IPS DF 4.7 (cell line): ENCODE results near the gene FBN1.
A peak's percentile ranks its signal among the peaks of the same experiment; 100 is the strongest.

Source experiments
- DNase-seq: peaks from one replicate; pipeline ENCODE4 v3.0.0-alpha.2; 2013; ENCODE audit warnings: low spot score; ENCODE audit errors: extremely low read depth

The FBN1 gene

GRCh38 chr15:48582452-48583247, 62.9 kb downstream of the FBN1 start:
- DNase-seq, result no peak

GRCh38 chr15:48581219-48581618, 64.3 kb downstream of the FBN1 start:
- no peak for DNase-seq

- no peak for DNase-seq
Measured at GRCh38 chr15:48580736-48581135, 64.8 kb downstream of the FBN1 start.

- no peak for DNase-seq
Measured at GRCh38 chr15:48579945-48580671, 65.4 kb downstream of the FBN1 start.

- no peak for DNase-seq
Measured at GRCh38 chr15:48578965-48579364, 66.5 kb downstream of the FBN1 start.

- DNase-seq, result no peak
Measured at GRCh38 chr15:48577469-48577868, 68.0 kb downstream of the FBN1 start.

- no peak for DNase-seq
Measured at GRCh38 chr15:48574187-48574586, 71.3 kb downstream of the FBN1 start.

- DNase-seq, result no peak
Measured at GRCh38 chr15:48573780-48574179, 71.7 kb downstream of the FBN1 start.

- DNase-seq, result no peak
Measured at GRCh38 chr15:48572823-48573222, 72.7 kb downstream of the FBN1 start.

GRCh38 chr15:48571510-48571909, 74.0 kb downstream of the FBN1 start:
- DNase-seq, result no peak

GRCh38 chr15:48570822-48571221, 74.7 kb downstream of the FBN1 start:
- no peak for DNase-seq

GRCh38 chr15:48569591-48570302, 75.8 kb downstream of the FBN1 start:
- no peak for DNase-seq

GRCh38 chr15:48566668-48567067, 78.8 kb downstream of the FBN1 start:
- no peak for DNase-seq

- no peak for DNase-seq
Measured at GRCh38 chr15:48565560-48566482, 79.7 kb downstream of the FBN1 start.

GRCh38 chr15:48564690-48565089, 80.8 kb downstream of the FBN1 start:
- DNase-seq, result no peak

GRCh38 chr15:48563934-48564333, 81.6 kb downstream of the FBN1 start:
- DNase-seq, result no peak

- DNase-seq, result no peak
Measured at GRCh38 chr15:48560321-48561051, 85.0 kb downstream of the FBN1 start.

- peak; percentile 5 for DNase-seq
Measured at GRCh38 chr15:48559285-48559684, 86.2 kb downstream of the FBN1 start.

GRCh38 chr15:48558226-48558625, 87.3 kb downstream of the FBN1 start:
- no peak for DNase-seq

- DNase-seq, result no peak
Measured at GRCh38 chr15:48557335-48557734, 88.2 kb downstream of the FBN1 start.
